Measurements from ENCODE around the gene SPATA6L.

- TF ChIP-seq SUZ12 (IDR thresholded peaks at IDR 0.05; ENCODE audit: extremely low read depth, insufficient read depth, insufficient read length) (no peak), YY1 (IDR thresholded peaks at IDR 0.05; ENCODE audit: insufficient read depth, insufficient read length) (no peak), ZNF274 (IDR thresholded peaks at IDR 0.05; ENCODE audit: low read depth, low read length) (no peak)
Measured at GRCh38 chr9:4700932-4701331, 34.7 kb upstream of the SPATA6L start.
